Measurements from ENCODE around the gene CYP27C1.
"Not testable (repeated sequence)": the region's sequence is repeated elsewhere in the genome, so short reads cannot be mapped to it uniquely, and the experiment has no call there.

Gene CYP27C1

GRCh38 chr2:127169066-127169660 is 50.9 kb downstream of the CYP27C1 start:
- no peak for DNase-seq

- DNase-seq, result no peak
Observed at GRCh38 chr2:127166231-127166860, 53.8 kb downstream of the CYP27C1 start.

GRCh38 chr2:127165539-127165935 is 54.6 kb downstream of the CYP27C1 start:
- no peak for DNase-seq

DNA sequence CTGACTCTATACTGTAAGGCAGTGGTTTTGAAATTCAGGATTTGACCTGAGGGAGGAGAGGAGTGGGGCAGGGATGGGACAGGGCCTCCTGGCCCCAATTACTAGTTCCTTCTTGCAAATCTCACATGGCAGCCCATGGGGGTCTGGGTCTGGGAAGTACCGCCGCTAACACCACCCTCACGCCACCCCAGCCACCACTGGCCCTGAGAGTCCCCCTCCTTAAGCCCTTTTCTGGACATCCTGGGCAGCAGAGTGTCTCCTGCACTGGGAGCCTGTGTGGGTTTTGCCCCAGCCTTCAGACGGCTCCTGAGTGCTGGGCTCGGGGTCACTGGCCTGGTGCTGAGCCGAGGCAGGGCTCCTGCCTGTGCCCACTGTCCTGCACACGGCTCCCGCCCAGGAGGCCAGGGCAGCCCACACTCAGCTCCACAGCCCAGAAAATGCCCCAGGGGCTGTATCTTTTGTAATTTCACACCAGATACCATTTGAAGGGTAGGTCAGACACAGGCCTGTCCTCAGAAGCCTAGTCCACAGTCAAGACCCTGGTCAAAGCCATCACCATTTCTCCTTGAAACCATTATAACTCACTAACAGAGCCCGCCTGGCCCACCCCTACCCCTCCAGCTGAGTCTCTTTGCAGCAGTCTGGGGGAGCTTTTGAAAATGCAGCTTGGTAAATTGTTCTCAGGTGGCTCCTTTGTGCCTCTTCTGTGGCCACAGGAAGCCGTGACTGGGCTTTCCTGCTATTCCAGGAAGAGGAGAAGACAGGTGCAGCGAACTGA is 55.1 kb downstream of the CYP27C1 start:
- DNase-seq, result no peak

- DNase-seq, result no peak
Observed at GRCh38 chr2:127163921-127164320, 56.2 kb downstream of the CYP27C1 start.

- not testable (repeated sequence) for DNase-seq
Observed at GRCh38 chr2:127163090-127163406, 57.1 kb downstream of the CYP27C1 start.

GRCh38 chr2:127162261-127163089 is 57.6 kb downstream of the CYP27C1 start:
- DNase-seq, result no peak

GRCh38 chr2:127161176-127162136 is 58.6 kb downstream of the CYP27C1 start:
- DNase-seq, result no peak

DNA sequence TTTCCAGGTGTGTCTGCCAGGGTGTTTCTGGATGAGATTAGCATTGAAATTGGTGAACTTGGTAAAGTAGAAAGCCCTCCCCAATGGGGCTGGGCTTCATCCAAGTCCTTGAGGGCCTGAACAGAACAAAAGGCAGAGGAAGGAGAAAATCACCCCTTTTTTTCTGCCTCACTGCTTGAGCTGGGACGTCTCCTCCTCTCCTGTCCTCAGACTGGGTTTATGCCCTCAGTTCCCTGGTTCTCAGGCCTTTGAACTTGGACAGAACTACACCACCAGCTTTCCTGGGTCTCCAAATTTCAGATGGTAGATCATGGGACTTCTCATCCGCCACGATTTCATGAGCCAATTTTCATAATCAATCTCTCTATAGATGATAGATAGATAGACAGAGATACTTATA is 59.4 kb downstream of the CYP27C1 start:
- no peak for DNase-seq

DNA sequence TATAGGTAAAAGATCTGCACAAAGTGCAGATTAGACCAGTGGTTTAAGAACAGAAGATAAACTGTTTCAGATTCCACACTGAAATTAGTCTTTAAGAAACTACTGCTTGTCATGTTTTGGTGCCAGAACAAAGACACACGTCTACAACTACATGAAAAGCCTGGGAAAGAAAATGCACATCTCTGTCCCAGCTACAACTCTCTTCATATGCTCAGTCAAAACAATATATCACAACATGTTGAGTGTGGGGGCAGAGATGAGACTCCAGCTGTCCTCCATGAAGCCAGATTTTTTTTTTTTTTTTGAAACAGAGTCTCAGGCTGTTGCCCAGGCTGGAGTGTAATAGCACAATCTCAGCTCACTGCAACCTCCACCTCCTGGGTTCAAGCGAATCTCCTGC is 60.6 kb downstream of the CYP27C1 start:
- no peak for DNase-seq

GRCh38 chr2:127158614-127159290 is 61.3 kb downstream of the CYP27C1 start:
- DNase-seq, result no peak

DNA sequence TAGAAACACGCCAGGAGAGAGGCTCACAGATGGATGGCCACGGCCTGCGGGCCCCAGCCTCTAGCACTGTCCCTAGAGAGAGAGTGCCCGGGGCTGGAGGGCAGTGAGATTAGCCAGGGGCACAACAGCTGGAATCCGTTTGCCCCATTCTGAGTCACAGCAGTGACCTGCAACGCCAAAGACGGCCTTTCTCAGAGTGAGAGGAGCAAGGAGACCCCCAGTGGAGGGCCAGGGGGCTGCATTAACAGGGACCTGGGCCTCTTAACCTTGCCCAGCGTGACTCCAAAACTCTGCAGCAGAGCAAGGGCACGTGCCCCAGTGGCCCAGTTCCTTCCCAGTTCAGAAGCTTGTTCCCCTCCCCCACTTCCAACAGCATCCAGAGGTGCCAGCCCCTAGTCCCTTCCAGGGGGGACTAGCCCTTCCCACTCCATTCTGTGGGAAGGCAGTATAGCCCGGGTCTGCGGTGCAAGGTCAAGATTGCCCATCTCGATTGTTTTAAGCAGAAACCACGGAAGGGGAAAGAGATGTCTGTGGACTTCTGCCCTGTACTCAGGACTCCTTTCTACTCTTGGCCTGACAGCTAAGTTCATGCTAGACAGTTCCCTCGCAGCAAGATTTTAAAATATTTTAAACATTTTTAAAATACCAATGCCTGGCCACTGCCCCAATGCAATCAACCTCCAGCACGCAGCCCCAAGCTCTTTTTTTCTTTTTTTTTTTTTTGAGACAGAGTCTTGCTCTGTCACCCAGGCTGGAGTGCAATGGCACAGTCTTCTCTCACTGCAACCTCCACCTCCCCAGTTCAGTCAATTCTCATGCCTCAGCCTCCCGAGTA is 62.2 kb downstream of the CYP27C1 start:
- no peak for DNase-seq

DNA sequence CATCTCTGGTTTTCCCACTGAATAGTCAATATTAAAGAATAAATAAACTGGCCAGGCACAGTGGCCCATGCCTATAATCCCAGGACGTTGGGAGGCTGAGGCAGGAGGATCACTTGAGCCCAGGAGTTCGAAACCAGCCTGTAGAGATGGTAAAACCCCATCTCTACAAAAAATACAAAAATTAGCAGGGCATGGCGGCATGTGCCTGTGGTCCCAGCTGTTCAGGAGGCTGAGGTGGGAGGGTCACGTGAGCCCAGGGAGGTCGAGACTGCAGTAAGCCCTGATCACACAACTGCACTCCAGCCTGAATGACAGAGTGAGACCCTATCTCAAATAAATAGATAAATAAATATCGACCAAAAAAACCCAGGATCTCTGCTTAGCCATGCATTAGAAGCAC is 63.0 kb downstream of the CYP27C1 start:
- no peak for DNase-seq

DNA sequence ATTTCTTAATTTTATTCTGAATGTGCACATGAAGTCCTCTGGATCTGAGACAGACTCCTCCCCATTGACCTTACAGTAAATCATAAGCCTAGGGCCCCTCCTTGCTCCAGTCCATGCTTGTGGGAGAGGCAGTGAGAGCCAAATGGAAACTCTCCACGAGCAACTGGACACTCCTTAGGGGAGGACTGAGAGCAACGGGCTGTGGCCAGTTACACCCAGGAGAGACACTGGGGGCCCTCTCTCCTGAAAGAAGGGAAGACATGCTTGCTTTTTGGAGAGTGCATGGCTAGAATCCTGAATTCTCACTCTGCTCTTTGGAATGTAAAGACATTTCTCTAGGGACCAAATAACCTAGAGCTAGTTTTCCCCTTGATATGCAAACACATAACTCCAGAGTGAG is 64.2 kb downstream of the CYP27C1 start:
- no peak for DNase-seq

DNA sequence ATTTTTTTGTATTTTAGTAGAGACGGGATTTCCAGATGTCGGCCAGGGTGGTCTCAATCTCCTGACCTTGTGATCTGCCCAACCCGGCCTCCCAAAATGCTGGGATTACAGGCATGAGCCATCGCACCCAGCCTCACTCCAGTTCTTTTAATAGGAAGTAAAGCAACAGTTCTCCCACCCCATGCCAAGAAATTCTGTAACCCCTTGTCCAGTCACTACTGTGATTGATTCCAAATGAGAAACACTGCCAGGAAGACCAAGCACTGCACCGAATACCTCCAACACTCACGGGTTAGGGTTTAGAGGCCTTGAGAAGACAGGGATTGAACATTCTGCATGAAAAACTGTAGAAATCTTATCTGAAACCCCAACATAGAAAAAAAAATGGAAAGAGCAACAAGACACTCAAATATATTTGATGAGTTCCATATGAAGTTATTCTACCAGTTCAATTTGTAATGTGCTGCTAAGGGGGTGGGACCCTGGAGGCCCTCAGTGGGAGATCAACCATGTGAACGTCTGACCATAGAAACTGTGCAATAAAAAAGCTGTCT is 65.0 kb downstream of the CYP27C1 start:
- DNase-seq, result no peak

- no peak for DNase-seq
Observed at GRCh38 chr2:127154396-127154795, 65.7 kb downstream of the CYP27C1 start.

- no peak for DNase-seq
Observed at GRCh38 chr2:127153691-127154158, 66.4 kb downstream of the CYP27C1 start.

DNA sequence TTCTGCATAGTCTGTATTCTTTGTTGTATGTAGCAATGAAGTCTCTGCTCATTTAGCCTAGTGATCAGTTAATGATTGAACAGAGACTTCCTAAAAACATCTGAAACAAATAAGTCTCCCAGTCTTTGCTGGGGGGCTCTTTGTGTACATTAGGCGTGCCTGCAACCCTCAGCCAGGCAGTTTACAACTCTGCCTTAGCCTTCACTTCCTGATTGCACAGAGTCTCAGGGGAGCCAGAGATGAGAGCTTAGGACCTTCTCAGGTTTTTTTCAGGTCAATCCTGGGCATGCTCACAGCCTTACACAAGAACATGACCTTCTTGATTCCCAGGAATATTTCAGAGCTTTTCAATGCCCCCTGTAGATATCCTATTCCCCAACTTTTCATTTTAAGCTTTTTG is 69.1 kb downstream of the CYP27C1 start:
- no peak for DNase-seq

DNA sequence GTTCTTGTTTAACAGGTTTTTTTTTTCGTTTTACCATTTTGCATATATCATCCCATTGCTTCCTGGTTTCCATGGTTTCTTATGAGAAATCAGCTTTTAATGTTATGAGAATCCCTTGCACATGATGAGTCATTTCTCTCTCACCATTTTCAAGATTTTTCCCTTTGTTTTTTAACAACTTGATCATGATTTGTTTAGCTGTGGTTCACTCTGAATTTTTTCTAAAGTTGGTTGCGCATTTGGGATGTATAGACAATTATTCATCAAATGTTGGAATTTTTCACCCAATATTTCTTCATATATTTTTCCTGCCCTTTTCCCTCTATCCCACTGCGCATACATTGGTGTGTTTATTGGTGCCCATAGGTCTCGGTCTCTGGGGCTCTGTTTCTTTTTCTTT is 70.7 kb downstream of the CYP27C1 start:
- no peak for DNase-seq

GRCh38 chr2:127146820-127147502 is 73.1 kb downstream of the CYP27C1 start:
- no peak for DNase-seq

All from stimulated activated CD4-positive, alpha-beta T cell treated with anti-CD3 and anti-CD28 coated beads, Interleukin-4, amount 100 ng/mL, for 1 hour (primary cell).